ENCODE data around the gene STAP2. TPM values are rescaled to one million over a fixed set of nuclear protein-coding genes. Genes with fewer than 3 reads are reported as not detected.

The STAP2 gene
- total RNA-seq, 4 donors from 2014 or later = 1.5 to 2.9 (median 1.8) TPM

- TF ChIP-seq CTCF (IDR thresholded peaks at IDR 0.05; ENCODE audit: low read depth) = no peak
These were observed 11.3 kb downstream of the STAP2 start for GRCh38 chr19:4327252-4327876.

- no peak for TF ChIP-seq CTCF (IDR thresholded peaks at IDR 0.05; ENCODE audit: low read depth)
These were observed 11.8 kb downstream of the STAP2 start for GRCh38 chr19:4326837-4327251.

- no peak for TF ChIP-seq CTCF (IDR thresholded peaks at IDR 0.05; ENCODE audit: low read depth)
These were observed 12.3 kb downstream of the STAP2 start for GRCh38 chr19:4326215-4326836.

GRCh38 chr19:4324228-4324627, 14.4 kb downstream of the STAP2 start:
- no peak for TF ChIP-seq CTCF (IDR thresholded peaks at IDR 0.05; ENCODE audit: low read depth)

- TF ChIP-seq CTCF (IDR thresholded peaks at IDR 0.05; ENCODE audit: low read depth) = no peak
These were observed 14.9 kb downstream of the STAP2 start for GRCh38 chr19:4323692-4324091.

GRCh38 chr19:4322942-4323665, 15.5 kb downstream of the STAP2 start:
- TF ChIP-seq CTCF (IDR thresholded peaks at IDR 0.05; ENCODE audit: low read depth) = no peak

- no peak for TF ChIP-seq CTCF (IDR thresholded peaks at IDR 0.05; ENCODE audit: low read depth)
These were observed 18.2 kb downstream of the STAP2 start for GRCh38 chr19:4320419-4320818.
